ENCODE results near the gene PRG2.

GRCh38 chr11:57399221-57399620 lies 8.8 kb upstream of the PRG2 start:
- TF ChIP-seq CTCF (IDR thresholded peaks at IDR 0.05; ENCODE audit: poor library complexity) (no peak), EZH2phosphoT487 (IDR thresholded peaks at IDR 0.05; ENCODE audit: low read depth, severe bottlenecking, unreplicated experiment) (no peak)
